PC-9 (cell line): Measurements from ENCODE around the gene AP1G1. TPM values are rescaled to one million over a fixed set of nuclear protein-coding genes. Genes with fewer than 3 reads are reported as not detected.

Experiments used
- BruUV-seq: library from RNA; stranded (reverse); fragments of 400-500 nt; replicated peaks from 2 replicates; lab custom pipeline; 2021; lab: Mats Ljungman, UMichigan
- CTCF ChIA-PET: fragments of 300-600 bp; sonication (Branson Sonifier 250); formaldehyde crosslinking; loops from one replicate; lab custom pipeline; 2022; ENCODE audit warnings: antibody characterized with exemption; lab: Charles Lee
- POLR2A ChIA-PET: fragments of 300-600 bp; sonication (Branson Sonifier 250); formaldehyde crosslinking; loops from one replicate; lab custom pipeline; 2022; ENCODE audit warnings: antibody characterized with exemption; ENCODE audit not compliant: unreplicated experiment; lab: Charles Lee
- DNase-seq, 2 experiments: peaks; one replicate each; pipeline versions ENCODE4 v3.0.0 to v3.0.0-alpha.2; 2015 to 2022; ENCODE audit warnings: mixed read lengths in 1 of 2
- H2AFZ ChIP-seq: fragments of 200-600 bp; sonication (generic); 2 replicates; pipeline ENCODE4 v1.8.1; 2017; ENCODE audit warnings: antibody characterized with exemption
- H3F3A ChIP-seq: fragments of 200-600 bp; sonication (generic); 2 replicates; pipeline ENCODE4 v1.8.1; 2017; ENCODE audit warnings: antibody characterized with exemption, mild to moderate bottlenecking, low read depth; ENCODE audit not compliant: insufficient read depth
- H3K27ac ChIP-seq: fragments of 200-600 bp; sonication (generic); 2 replicates; pipeline ENCODE4 v1.6.1; 2016; ENCODE audit warnings: mixed run types
- H3K27me3 ChIP-seq: fragments of 200-600 bp; sonication (generic); 2 replicates; pipeline ENCODE4 v1.6.1; 2016; ENCODE audit warnings: low read depth, mixed run types; ENCODE audit not compliant: insufficient read depth
- H3K36me3 ChIP-seq: fragments of 200-600 bp; sonication (generic); 2 replicates; pipeline ENCODE4 v1.6.1; 2016; ENCODE audit warnings: low read depth, mixed run types
- H3K4me1 ChIP-seq: fragments of 200-600 bp; sonication (generic); replicated peaks from 2 replicates; pipeline ENCODE4 v1.6.1; 2016; ENCODE audit warnings: mixed run types; ENCODE audit not compliant: insufficient read depth
- H3K4me2 ChIP-seq: fragments of 200-600 bp; sonication (generic); 2 replicates; pipeline ENCODE4 v1.6.1; 2017; ENCODE audit warnings: mixed run types
- H3K4me3 ChIP-seq: fragments of 200-600 bp; sonication (generic); 2 replicates; pipeline ENCODE4 v1.6.1; 2016; ENCODE audit warnings: mixed run types
- H3K79me2 ChIP-seq: fragments of 200-600 bp; sonication (generic); 2 replicates; pipeline ENCODE4 v1.6.1; 2017; ENCODE audit warnings: low read depth, mixed run types
- H3K9me2 ChIP-seq: fragments of 200-600 bp; sonication (generic); 2 replicates; pipeline ENCODE4 v1.8.1; 2017; ENCODE audit warnings: mild to moderate bottlenecking; ENCODE audit not compliant: insufficient read depth
- H3K9me3 ChIP-seq: fragments of 200-600 bp; sonication (generic); 2 replicates; pipeline ENCODE4 v1.8.1; 2016; ENCODE audit warnings: low read depth; ENCODE audit not compliant: insufficient read depth
- H4K20me1 ChIP-seq: fragments of 200-600 bp; sonication (generic); 2 replicates; pipeline ENCODE4 v1.8.1; 2017; ENCODE audit not compliant: insufficient read depth
- EZH2 ChIP-seq: fragments of 200-600 bp; sonication (generic); IDR thresholded peaks from 2 replicates; pipeline ENCODE4 v1.8.0; 2017; ENCODE audit warnings: antibody characterized with exemption, low read depth
- intact Hi-C: fragments of 100-400 bp; cut with micrococcal nuclease; formaldehyde crosslinking; loops from one replicate; pipeline ENCODE4 v1.10.0; 2022; ENCODE audit not compliant: unreplicated experiment
- total RNA-seq: library from RNA; stranded (reverse); gene quantifications from 2 replicates; pipeline ENCODE4 v1.2.3, GENCODE V29; 2021
- TF ChIP-seq, protein P1 (sequence below): fragments of 200-600 bp; sonication (generic); conservative IDR thresholded peaks from 2 replicates; pipeline ENCODE4 v1.6.1; 2017; ENCODE audit warnings: mixed run types, antibody characterized with exemption, mild to moderate bottlenecking, moderate library complexity

The AP1G1 gene
- total RNA-seq, 1 experiment from 2014 or later, result 72.5 TPM

DNA sequence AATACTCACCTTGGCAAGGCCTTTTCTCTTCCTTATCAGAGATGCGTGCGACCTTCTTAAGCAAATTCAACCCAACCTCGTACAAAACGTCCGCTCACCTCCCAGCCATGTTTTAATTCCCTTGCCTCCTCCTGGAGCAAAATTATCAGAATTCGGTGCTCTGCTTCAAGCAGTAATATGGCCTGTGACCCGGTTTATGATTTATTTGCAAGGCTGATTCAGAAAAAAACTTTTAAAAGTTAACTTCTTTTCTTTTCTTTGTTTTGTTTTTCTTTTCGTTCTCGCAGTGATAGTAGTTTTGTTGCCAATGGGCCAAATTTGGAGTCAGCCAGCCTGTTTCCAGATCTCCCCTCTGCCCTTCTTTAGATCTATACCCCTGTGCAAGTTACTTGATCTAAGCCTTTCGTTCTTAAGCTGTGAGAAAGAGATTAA, 84.3 kb downstream of the AP1G1 start, which contains the start of gene PHLPP2:
TSS of gene PHLPP2 (minus strand) at position 382 of the 432 bp plus-strand sequence. CDS start 9,906 bp downstream, outside the sequence.
- DNase-seq, result no peak

DNA sequence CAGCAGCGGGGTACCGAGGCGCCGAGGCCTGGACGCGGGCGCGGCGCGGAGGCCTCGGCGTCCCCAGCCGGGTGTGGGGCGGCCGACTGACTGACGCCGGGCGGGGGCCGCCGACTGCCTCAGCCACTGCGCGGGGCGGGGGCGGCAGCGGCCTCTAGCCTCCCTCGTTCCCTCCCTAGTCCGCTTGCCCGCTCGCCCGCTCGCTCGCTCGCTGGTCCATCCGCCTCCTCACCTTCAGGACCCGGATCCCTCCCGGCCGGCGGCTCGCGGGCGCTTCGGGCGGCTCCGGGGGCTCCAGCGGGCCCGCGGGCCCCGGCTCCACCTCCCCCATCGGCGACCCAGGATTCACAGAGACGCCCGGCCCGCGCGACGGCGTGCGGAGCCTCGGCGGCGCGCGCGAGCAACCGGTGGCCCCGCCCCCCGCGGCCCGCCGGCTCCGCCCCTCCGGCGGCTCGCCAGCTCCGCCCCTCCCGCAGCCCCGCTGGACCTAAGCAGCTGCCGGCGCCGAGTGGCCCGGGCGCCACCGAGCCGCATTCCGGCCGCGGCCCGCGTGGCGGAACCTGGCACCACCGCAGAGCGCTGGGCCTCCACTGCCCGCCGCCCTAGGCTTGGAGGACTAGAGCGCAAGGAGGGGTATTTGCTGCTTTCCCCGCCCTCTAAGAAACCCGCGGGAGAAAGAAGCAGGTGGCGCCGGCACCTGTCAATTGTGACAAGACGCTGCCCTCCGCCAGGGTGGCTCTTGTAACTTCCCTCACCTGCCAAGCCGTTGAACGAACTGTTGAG, 84.9 kb downstream of the AP1G1 start:
- CTCF ChIA-PET, result no interaction called here
- POLR2A ChIA-PET, result interaction anchor here (0.6 kb wide), 1 partner anchor 388 kb away, joined by 3 read pairs; no protein-coding TSS in a partner anchor
- intact Hi-C loops, result loop anchor here (5.0 kb wide), 1 partner anchor 96 kb away; the partner anchor contains the start of gene MARVELD3

More for the DNA sequence above, 84.3 kb downstream of the AP1G1 start, which contains the start of gene PHLPP2:
- Histone ChIP-seq H3K27me3 (no peaks in the 10 kb centered on the region), H3K4me1 (peaks cover 15% of the 10 kb centered on the region), H3K4me3 (peak within 1 kb of the TSS; percentile 74; the same call in 1 of the 2 replicates), H2AFZ (peak within 1 kb of the TSS; percentile 76; the same call in 1 of the 2 replicates), H3K9me2 (no peaks in the 10 kb centered on the region), H4K20me1 (0 out of 2 replicates have a peak, but pooled peaks cover 3% of the 10 kb centered on the region), H3K27ac (no peak within 1 kb of the TSS), H3K9me3 (no peaks in the 10 kb centered on the region), H3K79me2 (peaks cover 17% of the 10 kb centered on the region), H3K36me3 (no peaks in the 10 kb centered on the region), H3K4me2 (peak within 1 kb of the TSS; percentile 73), H3F3A (peaks cover 18% of the 10 kb centered on the region)
- POLR2A ChIA-PET, result no interaction called here
- intact Hi-C loops, result loop anchor here (5.0 kb wide), 1 partner anchor 97 kb away; the partner anchor contains the start of gene MARVELD3
- CTCF ChIA-PET, result no interaction called here
- TSS peak; percentile 42 for BruUV-seq
- TF ChIP-seq EZH2, result no peak
- TF ChIP-seq, protein P1, sequence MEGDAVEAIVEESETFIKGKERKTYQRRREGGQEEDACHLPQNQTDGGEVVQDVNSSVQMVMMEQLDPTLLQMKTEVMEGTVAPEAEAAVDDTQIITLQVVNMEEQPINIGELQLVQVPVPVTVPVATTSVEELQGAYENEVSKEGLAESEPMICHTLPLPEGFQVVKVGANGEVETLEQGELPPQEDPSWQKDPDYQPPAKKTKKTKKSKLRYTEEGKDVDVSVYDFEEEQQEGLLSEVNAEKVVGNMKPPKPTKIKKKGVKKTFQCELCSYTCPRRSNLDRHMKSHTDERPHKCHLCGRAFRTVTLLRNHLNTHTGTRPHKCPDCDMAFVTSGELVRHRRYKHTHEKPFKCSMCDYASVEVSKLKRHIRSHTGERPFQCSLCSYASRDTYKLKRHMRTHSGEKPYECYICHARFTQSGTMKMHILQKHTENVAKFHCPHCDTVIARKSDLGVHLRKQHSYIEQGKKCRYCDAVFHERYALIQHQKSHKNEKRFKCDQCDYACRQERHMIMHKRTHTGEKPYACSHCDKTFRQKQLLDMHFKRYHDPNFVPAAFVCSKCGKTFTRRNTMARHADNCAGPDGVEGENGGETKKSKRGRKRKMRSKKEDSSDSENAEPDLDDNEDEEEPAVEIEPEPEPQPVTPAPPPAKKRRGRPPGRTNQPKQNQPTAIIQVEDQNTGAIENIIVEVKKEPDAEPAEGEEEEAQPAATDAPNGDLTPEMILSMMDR, result no peak

More for the DNA sequence above, 84.9 kb downstream of the AP1G1 start:
- H3K4me3 ChIP-seq, result peak overlapping the region; percentile 74; the same call in 1 of the 2 replicates
- no peaks in the 10 kb centered on the region for H3K27me3 ChIP-seq
- peak overlapping the region; percentile 76; the same call in 1 of the 2 replicates for H2AFZ ChIP-seq
- peaks cover 15% of the 10 kb centered on the region for H3K4me1 ChIP-seq
- peaks cover 18% of the 10 kb centered on the region for H3F3A ChIP-seq
- no peaks in the 10 kb centered on the region for H3K9me3 ChIP-seq
- H3K4me2 ChIP-seq, result peak overlapping the region; percentile 73
- 0 out of 2 replicates have a peak, but pooled peaks cover 3% of the 10 kb centered on the region for H4K20me1 ChIP-seq
- peak; percentile 60 to 77 for DNase-seq
- peaks cover 17% of the 10 kb centered on the region for H3K79me2 ChIP-seq
- TF ChIP-seq, protein P1, result no peak
- TF ChIP-seq EZH2, result no peak
- BruUV-seq, result no TSS peak
- no peaks in the 10 kb centered on the region for H3K36me3 ChIP-seq
- H3K9me2 ChIP-seq, result no peaks in the 10 kb centered on the region
- no peak overlapping the region for H3K27ac ChIP-seq
